ENCODE results near the gene ARHGAP24.
"Not testable (repeated sequence)": the region's sequence is repeated elsewhere in the genome, so short reads cannot be mapped to it uniquely, and the experiment has no call there.

The ARHGAP24 gene

GRCh38 chr4:85477534-85477933 lies 2.6 kb downstream of the ARHGAP24 start:
- DNase-seq = no peak
- intact Hi-C loops (cut with DNase I) = no loop called here

DNA sequence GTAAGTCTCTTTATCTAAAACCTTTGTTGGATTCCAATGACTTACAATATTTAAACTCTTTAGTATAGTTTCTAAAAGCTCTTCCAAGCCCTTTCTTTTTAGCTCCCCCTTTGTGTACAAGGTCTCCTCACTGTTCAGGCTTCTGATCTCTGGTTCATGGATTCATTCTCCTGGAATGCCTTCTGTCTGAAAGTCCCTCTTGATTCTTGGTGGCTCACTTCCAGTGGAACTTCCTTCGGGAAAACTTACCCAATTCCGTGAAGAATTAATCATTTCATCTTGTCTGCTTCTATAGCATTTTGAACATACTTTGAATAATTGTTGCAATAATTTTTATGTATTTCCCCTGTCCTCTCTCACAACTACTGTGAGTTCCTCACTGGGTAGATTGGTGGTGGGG lies 3.6 kb downstream of the ARHGAP24 start:
- intact Hi-C loops (cut with DNase I) = no loop called here
- DNase-seq = no peak

- intact Hi-C loops (cut with DNase I) = no loop called here
- DNase-seq = no peak
Observed at GRCh38 chr4:85482010-85482738, 7.2 kb downstream of the ARHGAP24 start.

- intact Hi-C loops (cut with DNase I) = no loop called here
- no peak for DNase-seq
Observed at GRCh38 chr4:85486425-85487086, 11.6 kb downstream of the ARHGAP24 start.

DNA sequence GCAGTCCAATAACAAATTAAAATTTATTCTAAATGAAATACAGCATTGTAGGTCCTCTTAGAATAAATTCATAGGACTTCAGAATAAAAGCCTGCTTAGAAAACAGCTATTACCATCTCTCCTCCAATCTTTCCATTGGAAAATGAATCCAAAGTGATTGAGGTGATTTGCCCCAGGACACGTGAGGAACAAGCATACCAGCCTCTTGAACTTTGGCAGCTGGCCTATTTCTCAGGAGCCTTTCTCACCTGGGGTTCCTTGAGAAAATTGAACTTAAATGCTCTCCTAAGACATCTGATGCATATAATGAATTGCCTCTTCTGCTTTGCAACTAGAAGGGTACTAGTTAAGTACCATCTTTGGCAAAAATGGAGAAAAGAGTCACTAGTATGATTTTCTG lies 13.5 kb downstream of the ARHGAP24 start:
- intact Hi-C loops (cut with DNase I) = no loop called here
- no peak for DNase-seq

DNA sequence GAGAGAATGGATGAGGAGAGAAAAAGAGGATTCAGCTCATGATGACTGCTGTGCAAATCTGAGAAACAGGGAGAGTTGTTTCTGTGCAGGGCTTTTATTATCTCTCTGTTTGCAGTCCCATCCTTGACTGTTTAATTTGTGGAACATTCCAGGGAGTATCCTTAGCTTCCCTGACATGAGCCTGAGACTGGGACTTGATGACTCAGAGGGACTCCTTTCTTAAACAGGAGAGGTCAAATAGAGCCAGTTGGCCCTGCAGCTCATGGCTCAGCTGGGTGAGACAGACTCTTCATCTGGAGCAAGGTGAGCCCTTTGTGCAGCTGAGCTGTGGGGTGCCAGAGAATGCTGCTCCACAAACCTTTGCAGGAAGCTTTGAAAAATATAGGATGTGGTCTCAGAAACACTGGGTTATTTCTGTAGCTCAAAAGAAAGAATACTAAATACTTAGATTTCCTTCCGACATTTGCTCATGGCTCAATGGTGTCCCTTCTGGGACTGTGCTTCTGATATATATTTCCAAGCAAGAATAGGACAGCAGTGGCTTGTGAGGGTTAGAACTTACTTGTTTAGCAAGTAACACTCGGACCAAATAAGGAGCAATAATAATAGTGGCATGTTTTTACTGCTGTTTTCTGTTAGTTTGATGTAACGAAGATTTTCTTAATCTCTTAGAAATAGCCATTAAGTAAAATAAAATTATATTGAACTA lies 14.5 kb downstream of the ARHGAP24 start:
- no peak for DNase-seq
- intact Hi-C loops (cut with DNase I) = no loop called here

DNA sequence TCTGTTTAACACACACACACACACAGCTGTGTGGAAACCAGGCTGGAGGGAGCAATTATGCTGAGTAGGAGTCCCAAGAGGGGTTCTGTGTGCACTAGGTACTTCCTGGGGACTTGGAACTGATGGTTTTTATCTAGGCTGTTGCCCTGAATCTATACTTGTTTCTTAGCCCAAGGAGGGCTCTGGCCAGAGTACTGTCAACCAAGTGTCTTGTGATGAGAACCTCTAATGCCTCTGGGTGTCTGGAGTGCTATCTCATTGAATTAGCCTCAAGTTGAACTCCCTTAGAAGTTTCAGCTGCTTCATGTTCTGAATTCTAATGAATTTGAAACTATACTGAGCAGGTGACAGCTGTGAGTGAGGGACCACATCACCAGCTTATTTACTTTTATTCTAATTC lies 16.6 kb downstream of the ARHGAP24 start:
- intact Hi-C loops (cut with DNase I) = no loop called here
- no peak for DNase-seq

GRCh38 chr4:85492336-85492735 lies 17.4 kb downstream of the ARHGAP24 start:
- DNase-seq = no peak
- intact Hi-C loops (cut with DNase I) = no loop called here

GRCh38 chr4:85495621-85496020 lies 20.7 kb downstream of the ARHGAP24 start:
- DNase-seq = no peak
- intact Hi-C loops (cut with DNase I) = no loop called here

DNA sequence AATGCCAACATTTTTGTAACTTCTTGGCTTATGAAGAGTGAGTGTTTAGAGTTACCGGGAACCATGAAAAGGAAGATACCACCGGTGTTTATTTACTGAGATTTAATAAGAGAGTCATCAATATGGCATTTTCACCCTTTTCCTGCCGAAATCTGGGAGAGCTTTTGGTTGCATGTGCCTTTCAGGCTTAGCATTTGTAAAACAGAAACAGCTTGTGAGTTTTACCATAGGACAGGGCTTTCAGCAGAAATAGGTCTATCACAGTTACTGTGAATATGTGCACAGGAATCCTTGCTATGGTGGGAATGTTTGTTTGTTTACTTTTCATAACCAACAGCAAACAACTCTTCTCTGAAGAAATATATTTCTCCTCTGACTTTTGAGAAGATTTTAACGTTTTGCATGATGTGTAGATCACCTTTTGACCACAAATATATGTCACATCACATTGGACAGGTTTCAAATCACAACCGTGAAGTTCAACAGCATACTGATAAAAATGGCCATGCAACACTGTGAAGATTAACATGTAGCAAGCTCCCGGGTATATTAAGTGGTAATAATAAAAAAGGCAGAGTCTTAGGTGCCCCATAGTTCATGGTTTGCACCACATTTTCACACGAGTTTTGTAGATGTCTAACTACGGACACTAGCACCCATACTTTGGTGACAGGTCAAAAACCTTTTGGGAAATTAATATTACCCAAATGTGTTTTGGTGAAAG lies 21.3 kb downstream of the ARHGAP24 start:
- intact Hi-C loops (cut with DNase I) = no loop called here
- no peak for DNase-seq

DNA sequence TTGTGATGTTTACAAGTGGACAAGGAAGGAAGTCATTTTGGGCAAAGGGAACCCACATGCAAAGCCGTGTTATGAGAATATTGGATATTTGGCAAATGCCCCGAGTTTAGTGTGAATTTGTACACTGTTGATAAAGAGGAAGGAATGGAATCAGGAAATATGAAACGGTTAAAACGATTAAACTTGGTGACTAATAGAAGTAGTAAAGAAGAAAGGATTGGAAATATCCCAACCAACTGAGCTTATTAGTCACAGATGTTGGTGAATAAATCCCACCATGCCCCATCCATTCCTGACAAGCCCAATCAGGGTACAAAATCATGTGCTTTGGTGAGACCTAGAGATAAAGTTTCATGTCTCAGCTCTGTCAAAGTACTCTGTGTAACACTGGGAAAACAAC lies 22.0 kb downstream of the ARHGAP24 start:
- DNase-seq = no peak
- intact Hi-C loops (cut with DNase I) = no loop called here

- intact Hi-C loops (cut with DNase I) = no loop called here
Observed at GRCh38 chr4:85498068-85498733, 23.3 kb downstream of the ARHGAP24 start.

GRCh38 chr4:85499573-85499972 lies 24.6 kb downstream of the ARHGAP24 start:
- intact Hi-C loops (cut with DNase I) = no loop called here
- no peak for DNase-seq

More at GRCh38 chr4:85498068-85498733, 23.3 kb downstream of the ARHGAP24 start:
- peak in 29 of 42 donors; percentile 15 to 73 (median 35) for DNase-seq

- intact Hi-C loops (cut with DNase I) = no loop called here
- DNase-seq = no peak
Observed at GRCh38 chr4:85500110-85500867, 25.3 kb downstream of the ARHGAP24 start.

DNA sequence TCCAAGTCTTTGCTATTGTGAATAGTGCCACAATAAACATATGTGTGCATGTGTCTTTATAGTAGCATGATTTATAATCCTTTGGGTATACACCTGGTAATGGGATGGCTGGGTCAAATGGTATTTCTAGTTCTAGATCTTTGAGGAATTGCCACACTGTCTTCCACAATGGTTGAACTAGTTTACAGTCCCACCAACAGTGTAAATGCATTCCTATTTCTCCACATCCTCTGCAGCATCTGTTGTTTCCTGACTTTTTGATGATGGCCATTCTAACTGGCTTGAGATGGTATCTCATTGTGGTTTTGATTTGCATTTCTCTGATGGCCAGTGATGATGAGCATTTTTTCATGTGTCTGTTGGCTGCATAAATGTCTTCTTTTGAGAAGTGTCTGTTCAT lies 26.2 kb downstream of the ARHGAP24 start:
- intact Hi-C loops (cut with DNase I); DNase-seq: not testable (repeated sequence)

DNA sequence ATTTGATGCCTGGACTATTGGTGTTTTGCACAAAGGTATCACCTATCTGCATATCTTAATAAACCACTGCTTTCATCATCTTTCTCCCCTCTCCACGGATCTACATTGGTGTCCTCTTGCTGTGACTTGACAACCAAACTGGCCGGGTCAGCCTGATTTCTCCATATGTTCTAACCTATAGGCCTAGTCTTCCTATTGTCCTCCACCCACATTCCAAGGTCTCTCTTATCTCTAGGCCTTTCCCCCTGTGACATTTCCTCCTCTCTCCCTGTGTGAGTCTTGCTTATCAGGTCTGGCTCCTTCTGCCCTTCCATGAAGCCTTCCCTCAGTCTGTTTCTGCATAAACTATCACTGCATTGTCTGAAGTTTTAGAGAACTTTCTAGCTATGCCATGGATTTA lies 33.7 kb downstream of the ARHGAP24 start:
- intact Hi-C loops (cut with DNase I) = no loop called here
- DNase-seq = no peak

DNA sequence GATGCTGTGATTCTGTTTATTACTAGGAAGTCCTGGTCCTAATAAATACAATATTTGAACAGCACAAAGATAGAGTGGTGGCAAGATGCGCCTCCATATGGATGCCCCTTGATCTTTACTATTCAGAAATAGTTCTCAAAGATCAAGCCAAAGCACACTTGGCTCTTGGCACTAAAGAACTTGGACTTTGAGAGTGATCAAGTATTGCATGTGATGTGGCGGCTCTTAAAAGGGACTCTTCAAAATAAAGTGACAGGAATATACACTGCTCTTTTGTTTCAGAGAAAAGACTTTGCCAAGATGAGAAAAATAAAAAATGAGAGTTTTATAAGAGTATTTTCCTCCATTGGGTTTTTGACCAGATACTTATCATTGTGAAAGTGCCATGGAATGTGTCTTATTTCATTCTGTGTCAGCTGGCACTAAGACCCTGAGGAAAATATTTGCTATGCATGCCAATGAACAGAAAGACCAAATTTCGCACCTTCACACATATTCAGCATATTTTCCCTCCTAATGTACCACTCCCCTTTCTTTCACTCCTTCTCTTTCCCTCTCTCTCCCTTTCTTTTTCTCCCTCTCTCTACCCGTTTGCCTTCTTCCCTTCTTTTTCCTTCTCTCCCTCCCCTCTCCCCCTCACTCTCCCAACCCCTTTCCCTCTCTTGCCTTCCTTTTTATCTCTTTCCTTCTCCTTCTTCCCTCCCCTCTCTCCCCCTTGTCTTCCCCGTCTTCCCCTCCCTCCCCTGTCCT lies 35.1 kb downstream of the ARHGAP24 start:
- intact Hi-C loops (cut with DNase I) = no loop called here
- no peak for DNase-seq

DNA sequence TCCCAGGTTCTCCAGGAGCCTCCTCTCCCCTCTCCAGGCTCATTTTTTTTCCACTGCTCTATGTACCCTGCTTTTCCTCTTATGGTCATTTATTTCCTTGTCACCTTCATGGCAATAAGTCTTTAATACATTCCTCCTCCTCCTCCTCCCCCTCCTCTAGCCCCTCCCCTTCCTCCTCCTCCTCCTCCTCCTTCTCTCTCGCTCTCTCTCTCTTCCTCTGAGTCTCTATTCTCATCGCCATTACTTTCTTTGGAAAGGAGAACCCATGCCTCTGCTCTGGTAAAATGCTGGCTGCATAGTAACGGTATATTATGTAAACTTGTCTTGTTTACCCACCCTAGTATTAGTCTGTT lies 35.7 kb downstream of the ARHGAP24 start:
- no peak for DNase-seq
- intact Hi-C loops (cut with DNase I) = no loop called here

Data from head of caudate nucleus (tissue), 42 donors.